ENCODE results near the gene BMX. TPM values are rescaled to one million over a fixed set of nuclear protein-coding genes. Genes with fewer than 3 reads are reported as not detected.

BMX gene
- total RNA-seq, 1 experiment from 2014 or later: not detected

- no peaks in the 10 kb centered on the region for H3K9me3 ChIP-seq (ENCODE audit: insufficient read depth, low read depth)
- DNase-seq: no peak
- CTCF ChIA-PET: no interaction called here
- TF ChIP-seq, protein P1, sequence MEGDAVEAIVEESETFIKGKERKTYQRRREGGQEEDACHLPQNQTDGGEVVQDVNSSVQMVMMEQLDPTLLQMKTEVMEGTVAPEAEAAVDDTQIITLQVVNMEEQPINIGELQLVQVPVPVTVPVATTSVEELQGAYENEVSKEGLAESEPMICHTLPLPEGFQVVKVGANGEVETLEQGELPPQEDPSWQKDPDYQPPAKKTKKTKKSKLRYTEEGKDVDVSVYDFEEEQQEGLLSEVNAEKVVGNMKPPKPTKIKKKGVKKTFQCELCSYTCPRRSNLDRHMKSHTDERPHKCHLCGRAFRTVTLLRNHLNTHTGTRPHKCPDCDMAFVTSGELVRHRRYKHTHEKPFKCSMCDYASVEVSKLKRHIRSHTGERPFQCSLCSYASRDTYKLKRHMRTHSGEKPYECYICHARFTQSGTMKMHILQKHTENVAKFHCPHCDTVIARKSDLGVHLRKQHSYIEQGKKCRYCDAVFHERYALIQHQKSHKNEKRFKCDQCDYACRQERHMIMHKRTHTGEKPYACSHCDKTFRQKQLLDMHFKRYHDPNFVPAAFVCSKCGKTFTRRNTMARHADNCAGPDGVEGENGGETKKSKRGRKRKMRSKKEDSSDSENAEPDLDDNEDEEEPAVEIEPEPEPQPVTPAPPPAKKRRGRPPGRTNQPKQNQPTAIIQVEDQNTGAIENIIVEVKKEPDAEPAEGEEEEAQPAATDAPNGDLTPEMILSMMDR (conservative IDR thresholded peaks at IDR 0.05): no peak
- TF ChIP-seq EZH2 (IDR thresholded peaks at IDR 0.05; ENCODE audit: low read depth): no peak
- H3K27me3 ChIP-seq (ENCODE audit: insufficient read depth, low read depth): no peaks in the 10 kb centered on the region
- POLR2A ChIA-PET (ENCODE audit: unreplicated experiment): no interaction called here
- H3K4me3 ChIP-seq: no peak overlapping the region
- peaks cover 21% of the 10 kb centered on the region for H3K79me2 ChIP-seq (ENCODE audit: low read depth)
- intact Hi-C loops (cut with micrococcal nuclease; ENCODE audit: unreplicated experiment): no loop called here
- no peaks in the 10 kb centered on the region for H3K36me3 ChIP-seq (ENCODE audit: low read depth)
- H2AFZ ChIP-seq: no peak overlapping the region
- no peaks in the 10 kb centered on the region for H3F3A ChIP-seq (ENCODE audit: insufficient read depth, low read depth)
- BruUV-seq (replicated peaks): no TSS peak
- H4K20me1 ChIP-seq (ENCODE audit: insufficient read depth): no peaks in the 10 kb centered on the region
- H3K4me1 ChIP-seq (replicated peaks; ENCODE audit: insufficient read depth): peaks cover 23% of the 10 kb centered on the region
- no peak overlapping the region for H3K4me2 ChIP-seq
- no peak overlapping the region for H3K27ac ChIP-seq
- H3K9me2 ChIP-seq (ENCODE audit: insufficient read depth): no peaks in the 10 kb centered on the region
These were observed 4.8 kb upstream of the BMX start for GRCh38 chrX:15495801-15496200.

- H3K27ac ChIP-seq: no peak overlapping the region
These were observed 3.8 kb upstream of the BMX start for GRCh38 chrX:15496824-15497223.

DNA sequence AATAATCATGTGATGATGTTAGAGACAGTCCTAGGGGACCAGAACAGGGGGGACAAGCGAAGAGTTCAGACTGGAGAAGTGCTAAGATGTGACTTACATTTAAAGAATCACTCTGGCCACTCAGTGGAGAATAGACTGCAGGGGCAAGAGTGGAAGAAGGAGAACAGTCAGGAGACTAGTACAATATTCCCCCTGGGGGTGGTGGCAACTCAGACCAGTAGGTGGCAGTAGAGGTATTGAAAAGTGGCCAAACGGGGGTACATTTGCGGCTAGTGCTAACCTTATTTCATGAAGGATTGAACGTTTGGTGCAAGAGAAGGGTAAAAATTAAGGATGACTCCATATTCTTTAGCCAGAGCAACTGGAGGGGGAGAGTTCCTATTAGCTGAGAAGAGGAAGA, 2.7 kb upstream of the BMX start:
- H3F3A ChIP-seq (ENCODE audit: insufficient read depth, low read depth): no peaks in the 10 kb centered on the region
- no peaks in the 10 kb centered on the region for H3K9me3 ChIP-seq (ENCODE audit: insufficient read depth, low read depth)
- H2AFZ ChIP-seq: no peak overlapping the region
- no peak overlapping the region for H3K4me2 ChIP-seq
- intact Hi-C loops (cut with micrococcal nuclease; ENCODE audit: unreplicated experiment): loop anchor here (1.0 kb wide), 1 partner anchor 67 kb away; no protein-coding TSS in a partner anchor
- H3K79me2 ChIP-seq (ENCODE audit: low read depth): peaks cover under 1% of the 10 kb centered on the region; the same call in 1 of the 2 replicates
- ChIA-PET POLR2A (ENCODE audit: unreplicated experiment) (interaction anchor here (0.7 kb wide), 1 partner anchor 239 kb away, joined by 5 read pairs; no protein-coding TSS in a partner anchor), CTCF (no interaction called here)
- no TSS peak for BruUV-seq (replicated peaks)
- H3K9me2 ChIP-seq (ENCODE audit: insufficient read depth): no peaks in the 10 kb centered on the region
- no peaks in the 10 kb centered on the region for H4K20me1 ChIP-seq (ENCODE audit: insufficient read depth)
- DNase-seq: peak in 1 of 2 experiments; percentile 61
- no peaks in the 10 kb centered on the region for H3K27me3 ChIP-seq (ENCODE audit: insufficient read depth, low read depth)
- no peak overlapping the region for H3K27ac ChIP-seq
- no peaks in the 10 kb centered on the region for H3K36me3 ChIP-seq (ENCODE audit: low read depth)
- TF ChIP-seq EZH2 (IDR thresholded peaks at IDR 0.05; ENCODE audit: low read depth): no peak
- TF ChIP-seq, protein P1 (conservative IDR thresholded peaks at IDR 0.05): peak; percentile 73
- peaks cover 10% of the 10 kb centered on the region for H3K4me1 ChIP-seq (replicated peaks; ENCODE audit: insufficient read depth)
- H3K4me3 ChIP-seq: no peak overlapping the region

More at GRCh38 chrX:15496824-15497223, 3.8 kb upstream of the BMX start:
- Histone ChIP-seq H3K27me3 (ENCODE audit: insufficient read depth, low read depth) (no peaks in the 10 kb centered on the region), H3K4me2 (no peak overlapping the region), H3K36me3 (ENCODE audit: low read depth) (no peaks in the 10 kb centered on the region), H4K20me1 (ENCODE audit: insufficient read depth) (no peaks in the 10 kb centered on the region), H3K9me2 (ENCODE audit: insufficient read depth) (no peaks in the 10 kb centered on the region), H3F3A (ENCODE audit: insufficient read depth, low read depth) (no peaks in the 10 kb centered on the region), H3K4me1 (replicated peaks; ENCODE audit: insufficient read depth) (peaks cover 13% of the 10 kb centered on the region), H2AFZ (no peak overlapping the region), H3K4me3 (no peak overlapping the region), H3K79me2 (ENCODE audit: low read depth) (peaks cover 11% of the 10 kb centered on the region), H3K9me3 (ENCODE audit: insufficient read depth, low read depth) (no peaks in the 10 kb centered on the region)
- ChIA-PET CTCF (no interaction called here), POLR2A (ENCODE audit: unreplicated experiment) (no interaction called here)
- DNase-seq: no peak
- intact Hi-C loops (cut with micrococcal nuclease; ENCODE audit: unreplicated experiment): no loop called here
- TF ChIP-seq EZH2 (IDR thresholded peaks at IDR 0.05; ENCODE audit: low read depth): no peak
- no TSS peak for BruUV-seq (replicated peaks)

GRCh38 chrX:15498741-15499140, 1.9 kb upstream of the BMX start:
- H3K4me1 ChIP-seq (replicated peaks; ENCODE audit: insufficient read depth): peaks cover 6% of the 10 kb centered on the region
- POLR2A ChIA-PET (ENCODE audit: unreplicated experiment): interaction anchor here (0.7 kb wide), 1 partner anchor 154 kb away, joined by 38 read pairs; no protein-coding TSS in a partner anchor

More at GRCh38 chrX:15498741-15499140, 1.9 kb upstream of the BMX start:
- no peaks in the 10 kb centered on the region for H3K27me3 ChIP-seq (ENCODE audit: insufficient read depth, low read depth)
- H3K79me2 ChIP-seq (ENCODE audit: low read depth): no peaks in the 10 kb centered on the region
- DNase-seq: no peak
- intact Hi-C loops (cut with micrococcal nuclease; ENCODE audit: unreplicated experiment): loop anchor here (1.0 kb wide), 1 partner anchor 67 kb away; no protein-coding TSS in a partner anchor
- no peaks in the 10 kb centered on the region for H3F3A ChIP-seq (ENCODE audit: insufficient read depth, low read depth)
- H2AFZ ChIP-seq: no peak overlapping the region
- H3K9me2 ChIP-seq (ENCODE audit: insufficient read depth): no peaks in the 10 kb centered on the region
- no peaks in the 10 kb centered on the region for H4K20me1 ChIP-seq (ENCODE audit: insufficient read depth)
- no peak overlapping the region for H3K4me2 ChIP-seq
- no peaks in the 10 kb centered on the region for H3K9me3 ChIP-seq (ENCODE audit: insufficient read depth, low read depth)
- CTCF ChIA-PET: interaction anchor here (0.7 kb wide), 2 partner anchors 8 to 145 kb away, joined by 3 to 8 read pairs; no protein-coding TSS in a partner anchor
- H3K4me3 ChIP-seq: no peak overlapping the region
- no peak for TF ChIP-seq EZH2 (IDR thresholded peaks at IDR 0.05; ENCODE audit: low read depth)
- TF ChIP-seq, protein P1 (conservative IDR thresholded peaks at IDR 0.05): no peak
- no TSS peak for BruUV-seq (replicated peaks)
- H3K27ac ChIP-seq: no peak overlapping the region
- H3K36me3 ChIP-seq (ENCODE audit: low read depth): no peaks in the 10 kb centered on the region
